ENCODE results near the gene OLFM3. TPM values are rescaled to one million over a fixed set of nuclear protein-coding genes. Genes with fewer than 3 reads are reported as not detected.

The OLFM3 gene
- total RNA-seq, 1 donor: not detected

- H3K4me1 ChIP-seq (ENCODE audit: insufficient read depth, low read length): no peaks in the 10 kb centered on the region
- no peak overlapping the region for H3K4me2 ChIP-seq (ENCODE audit: insufficient read depth, low read length)
- H2AFZ ChIP-seq (ENCODE audit: low read length): no peak overlapping the region
- H4K20me1 ChIP-seq (ENCODE audit: insufficient read depth, low read length): no peaks in the 10 kb centered on the region
- no peak for DNase-seq (ENCODE audit: insufficient read length, low spot score, missing footprints)
- no peaks in the 10 kb centered on the region for H3K9me3 ChIP-seq (ENCODE audit: low read depth, low read length)
- H3K4me3 ChIP-seq (ENCODE audit: insufficient read depth, low read length): no peak overlapping the region
- H3K36me3 ChIP-seq (ENCODE audit: insufficient read depth, low read length): no peaks in the 10 kb centered on the region
- no peaks in the 10 kb centered on the region for H3K27me3 ChIP-seq (ENCODE audit: insufficient read depth, low read length)
- no peaks in the 10 kb centered on the region for H3K79me2 ChIP-seq (ENCODE audit: insufficient read depth, low read length)
- no peak for TF ChIP-seq CTCF (IDR thresholded peaks at IDR 0.05; ENCODE audit: extremely low read depth, low read depth, low read length)
- H3K27ac ChIP-seq (ENCODE audit: low read depth, low read length): no peak overlapping the region
Measured at GRCh38 chr1:101797722-101798121, 199.0 kb downstream of the OLFM3 start.

GRCh38 chr1:101781201-101781831 is 215.4 kb downstream of the OLFM3 start:
- Histone ChIP-seq H3K27ac (ENCODE audit: low read depth, low read length) (no peak overlapping the region), H3K4me2 (ENCODE audit: insufficient read depth, low read length) (no peak overlapping the region), H3K4me3 (ENCODE audit: insufficient read depth, low read length) (no peak overlapping the region), H3K4me1 (ENCODE audit: insufficient read depth, low read length) (no peaks in the 10 kb centered on the region), H3K79me2 (ENCODE audit: insufficient read depth, low read length) (no peaks in the 10 kb centered on the region), H3K36me3 (ENCODE audit: insufficient read depth, low read length) (no peaks in the 10 kb centered on the region), H3K9me3 (ENCODE audit: low read depth, low read length) (peaks cover 2% of the 10 kb centered on the region), H2AFZ (ENCODE audit: low read length) (no peak overlapping the region), H4K20me1 (ENCODE audit: insufficient read depth, low read length) (no peaks in the 10 kb centered on the region), H3K27me3 (ENCODE audit: insufficient read depth, low read length) (no peaks in the 10 kb centered on the region)
- no peak for DNase-seq (ENCODE audit: insufficient read length, low spot score, missing footprints)
- TF ChIP-seq CTCF (IDR thresholded peaks at IDR 0.05; ENCODE audit: extremely low read depth, low read depth, low read length): no peak

- H3K27me3 ChIP-seq (ENCODE audit: insufficient read depth, low read length): no peaks in the 10 kb centered on the region
- no peak overlapping the region for H2AFZ ChIP-seq (ENCODE audit: low read length)
- H3K9me3 ChIP-seq (ENCODE audit: low read depth, low read length): no peaks in the 10 kb centered on the region
- no peak overlapping the region for H3K4me2 ChIP-seq (ENCODE audit: insufficient read depth, low read length)
- no peak overlapping the region for H3K4me3 ChIP-seq (ENCODE audit: insufficient read depth, low read length)
- TF ChIP-seq CTCF (IDR thresholded peaks at IDR 0.05; ENCODE audit: extremely low read depth, low read depth, low read length): peak; percentile 33
- no peaks in the 10 kb centered on the region for H3K36me3 ChIP-seq (ENCODE audit: insufficient read depth, low read length)
- no peaks in the 10 kb centered on the region for H3K4me1 ChIP-seq (ENCODE audit: insufficient read depth, low read length)
- H3K79me2 ChIP-seq (ENCODE audit: insufficient read depth, low read length): no peaks in the 10 kb centered on the region
- no peaks in the 10 kb centered on the region for H4K20me1 ChIP-seq (ENCODE audit: insufficient read depth, low read length)
- DNase-seq (ENCODE audit: insufficient read length, low spot score, missing footprints): no peak
- no peak overlapping the region for H3K27ac ChIP-seq (ENCODE audit: low read depth, low read length)
Measured at GRCh38 chr1:101769520-101769919, 227.2 kb downstream of the OLFM3 start.

GRCh38 chr1:101757985-101758384 is 238.7 kb downstream of the OLFM3 start:
- Histone ChIP-seq H2AFZ (ENCODE audit: low read length) (no peak overlapping the region), H4K20me1 (ENCODE audit: insufficient read depth, low read length) (no peaks in the 10 kb centered on the region), H3K27ac (ENCODE audit: low read depth, low read length) (no peak overlapping the region), H3K4me1 (ENCODE audit: insufficient read depth, low read length) (no peaks in the 10 kb centered on the region), H3K9me3 (ENCODE audit: low read depth, low read length) (no peaks in the 10 kb centered on the region), H3K27me3 (ENCODE audit: insufficient read depth, low read length) (no peaks in the 10 kb centered on the region), H3K36me3 (ENCODE audit: insufficient read depth, low read length) (no peaks in the 10 kb centered on the region), H3K79me2 (ENCODE audit: insufficient read depth, low read length) (no peaks in the 10 kb centered on the region), H3K4me3 (ENCODE audit: insufficient read depth, low read length) (no peak overlapping the region), H3K4me2 (ENCODE audit: insufficient read depth, low read length) (no peak overlapping the region)
- DNase-seq (ENCODE audit: insufficient read length, low spot score, missing footprints): no peak
- no peak for TF ChIP-seq CTCF (IDR thresholded peaks at IDR 0.05; ENCODE audit: extremely low read depth, low read depth, low read length)

Data from osteoblast (primary cell).